ENCODE results near the gene MMP13. TPM values are rescaled to one million over a fixed set of nuclear protein-coding genes. Genes with fewer than 3 reads are reported as not detected.
"Not testable (repeated sequence)": the region's sequence is repeated elsewhere in the genome, so short reads cannot be mapped to it uniquely, and the experiment has no call there.

MMP13 gene
- not detected for total RNA-seq
- long read RNA-seq, donor 1, result 0 reads
- long read RNA-seq, donor 2, result 0 reads

- Histone ChIP-seq H3K4me1 (ENCODE audit: low read depth) (no peaks in the 10 kb centered on the region), H3K4me3 (no peak within 1 kb of the TSS), H3K9me3 (no peaks in the 10 kb centered on the region), H3K36me3 (ENCODE audit: low read depth) (no peaks in the 10 kb centered on the region)
- intact Hi-C loops (cut with DNase I, micrococcal nuclease), result no loop called here
- no peak for ATAC-seq
- DNase-seq, result no peak
- TF ChIP-seq, protein P1, sequence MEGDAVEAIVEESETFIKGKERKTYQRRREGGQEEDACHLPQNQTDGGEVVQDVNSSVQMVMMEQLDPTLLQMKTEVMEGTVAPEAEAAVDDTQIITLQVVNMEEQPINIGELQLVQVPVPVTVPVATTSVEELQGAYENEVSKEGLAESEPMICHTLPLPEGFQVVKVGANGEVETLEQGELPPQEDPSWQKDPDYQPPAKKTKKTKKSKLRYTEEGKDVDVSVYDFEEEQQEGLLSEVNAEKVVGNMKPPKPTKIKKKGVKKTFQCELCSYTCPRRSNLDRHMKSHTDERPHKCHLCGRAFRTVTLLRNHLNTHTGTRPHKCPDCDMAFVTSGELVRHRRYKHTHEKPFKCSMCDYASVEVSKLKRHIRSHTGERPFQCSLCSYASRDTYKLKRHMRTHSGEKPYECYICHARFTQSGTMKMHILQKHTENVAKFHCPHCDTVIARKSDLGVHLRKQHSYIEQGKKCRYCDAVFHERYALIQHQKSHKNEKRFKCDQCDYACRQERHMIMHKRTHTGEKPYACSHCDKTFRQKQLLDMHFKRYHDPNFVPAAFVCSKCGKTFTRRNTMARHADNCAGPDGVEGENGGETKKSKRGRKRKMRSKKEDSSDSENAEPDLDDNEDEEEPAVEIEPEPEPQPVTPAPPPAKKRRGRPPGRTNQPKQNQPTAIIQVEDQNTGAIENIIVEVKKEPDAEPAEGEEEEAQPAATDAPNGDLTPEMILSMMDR (IDR thresholded peaks at IDR 0.05), result no peak
Measured at GRCh38 chr11:102955624-102956023, at the start of gene MMP13. MMP13 (minus strand) TSS chr11:102955732; CDS start chr11:102955705, 27 bp downstream.

GRCh38 chr11:103004234-103004633 lies 48.7 kb upstream of the MMP13 start:
- H3K4me3 ChIP-seq; H3K36me3 ChIP-seq (ENCODE audit: low read depth); H3K4me1 ChIP-seq (ENCODE audit: low read depth); ATAC-seq; H3K9me3 ChIP-seq; DNase-seq; intact Hi-C loops (cut with DNase I, micrococcal nuclease): not testable (repeated sequence)

GRCh38 chr11:102994105-102994504 lies 38.6 kb upstream of the MMP13 start:
- Histone ChIP-seq H3K4me1 (ENCODE audit: low read depth) (no peaks in the 10 kb centered on the region), H3K4me3 (no peak overlapping the region), H3K9me3 (no peaks in the 10 kb centered on the region), H3K36me3 (ENCODE audit: low read depth) (no peaks in the 10 kb centered on the region)
- DNase-seq (no peak), ATAC-seq (no peak)
- intact Hi-C loops (cut with DNase I, micrococcal nuclease), result no loop called here
- TF ChIP-seq, protein P1 (IDR thresholded peaks at IDR 0.05), result no peak

- ATAC-seq (no peak), DNase-seq (no peak)
- Histone ChIP-seq H3K4me1 (ENCODE audit: low read depth) (no peaks in the 10 kb centered on the region), H3K4me3 (no peak overlapping the region), H3K9me3 (no peaks in the 10 kb centered on the region), H3K36me3 (ENCODE audit: low read depth) (no peaks in the 10 kb centered on the region)
- intact Hi-C loops (cut with DNase I, micrococcal nuclease), result no loop called here
- TF ChIP-seq, protein P1 (IDR thresholded peaks at IDR 0.05), result no peak
Measured at GRCh38 chr11:102991776-102992175, 36.2 kb upstream of the MMP13 start.

GRCh38 chr11:102990145-102990544 lies 34.6 kb upstream of the MMP13 start:
- Histone ChIP-seq H3K4me1 (ENCODE audit: low read depth) (no peaks in the 10 kb centered on the region), H3K4me3 (no peak overlapping the region), H3K36me3 (ENCODE audit: low read depth) (no peaks in the 10 kb centered on the region), H3K9me3 (no peaks in the 10 kb centered on the region)
- TF ChIP-seq, protein P1 (IDR thresholded peaks at IDR 0.05), result no peak
- intact Hi-C loops (cut with DNase I, micrococcal nuclease), result no loop called here
- DNase-seq (no peak), ATAC-seq (no peak)

DNA sequence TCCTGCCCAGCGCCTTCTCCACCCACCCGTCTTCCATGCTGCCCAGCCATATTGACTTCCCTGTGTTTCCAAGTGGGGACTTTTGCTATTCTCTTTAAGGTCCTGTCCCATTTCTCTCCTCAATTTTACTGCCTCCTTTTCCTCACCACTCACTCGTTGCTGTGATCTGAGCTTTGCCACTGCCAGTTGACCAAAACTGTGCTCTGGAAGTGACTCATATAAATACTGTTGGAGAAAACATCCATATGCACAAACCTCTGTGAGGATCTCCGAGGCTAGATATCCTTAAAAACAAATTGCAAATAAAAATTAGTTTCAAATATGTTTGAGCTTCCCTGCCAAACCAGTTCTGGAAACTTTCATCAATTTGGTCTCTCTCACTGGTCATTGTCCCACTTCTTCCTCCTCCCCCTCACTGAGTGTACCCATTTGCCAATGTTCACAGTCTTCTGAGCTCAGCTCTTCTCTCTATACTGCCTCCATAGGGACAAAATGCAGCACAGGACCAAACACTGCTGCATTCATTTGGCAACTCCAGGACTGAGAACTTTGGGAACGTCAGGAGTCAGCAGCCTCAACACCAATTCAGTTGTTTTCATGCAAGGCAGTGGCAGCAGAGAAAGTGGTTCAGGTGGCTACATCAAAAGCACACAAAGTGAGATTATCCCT lies 34.0 kb upstream of the MMP13 start:
- intact Hi-C loops (cut with DNase I, micrococcal nuclease), result no loop called here
- no peaks in the 10 kb centered on the region for H3K4me1 ChIP-seq (ENCODE audit: low read depth)
- H3K4me3 ChIP-seq, result no peak overlapping the region
- TF ChIP-seq, protein P1 (IDR thresholded peaks at IDR 0.05), result no peak
- DNase-seq (no peak), ATAC-seq (no peak)
- H3K9me3 ChIP-seq, result no peaks in the 10 kb centered on the region
- H3K36me3 ChIP-seq (ENCODE audit: low read depth), result no peaks in the 10 kb centered on the region

Measured in mucosa of descending colon (tissue), 3 donors.